Camera-type eye (tissue), 1 donor: ENCODE data around the gene TCOF1. TPM values are rescaled to one million over a fixed set of nuclear protein-coding genes. Genes with fewer than 3 reads are reported as not detected.

ENCODE experiments used
- total RNA-seq: library from RNA; depleted of rRNA; stranded (reverse); fragments of >200 nt; gene quantifications from one replicate; pipeline ENCODE4 v1.2.3, GENCODE V29; 2014

The TCOF1 gene, protein sequence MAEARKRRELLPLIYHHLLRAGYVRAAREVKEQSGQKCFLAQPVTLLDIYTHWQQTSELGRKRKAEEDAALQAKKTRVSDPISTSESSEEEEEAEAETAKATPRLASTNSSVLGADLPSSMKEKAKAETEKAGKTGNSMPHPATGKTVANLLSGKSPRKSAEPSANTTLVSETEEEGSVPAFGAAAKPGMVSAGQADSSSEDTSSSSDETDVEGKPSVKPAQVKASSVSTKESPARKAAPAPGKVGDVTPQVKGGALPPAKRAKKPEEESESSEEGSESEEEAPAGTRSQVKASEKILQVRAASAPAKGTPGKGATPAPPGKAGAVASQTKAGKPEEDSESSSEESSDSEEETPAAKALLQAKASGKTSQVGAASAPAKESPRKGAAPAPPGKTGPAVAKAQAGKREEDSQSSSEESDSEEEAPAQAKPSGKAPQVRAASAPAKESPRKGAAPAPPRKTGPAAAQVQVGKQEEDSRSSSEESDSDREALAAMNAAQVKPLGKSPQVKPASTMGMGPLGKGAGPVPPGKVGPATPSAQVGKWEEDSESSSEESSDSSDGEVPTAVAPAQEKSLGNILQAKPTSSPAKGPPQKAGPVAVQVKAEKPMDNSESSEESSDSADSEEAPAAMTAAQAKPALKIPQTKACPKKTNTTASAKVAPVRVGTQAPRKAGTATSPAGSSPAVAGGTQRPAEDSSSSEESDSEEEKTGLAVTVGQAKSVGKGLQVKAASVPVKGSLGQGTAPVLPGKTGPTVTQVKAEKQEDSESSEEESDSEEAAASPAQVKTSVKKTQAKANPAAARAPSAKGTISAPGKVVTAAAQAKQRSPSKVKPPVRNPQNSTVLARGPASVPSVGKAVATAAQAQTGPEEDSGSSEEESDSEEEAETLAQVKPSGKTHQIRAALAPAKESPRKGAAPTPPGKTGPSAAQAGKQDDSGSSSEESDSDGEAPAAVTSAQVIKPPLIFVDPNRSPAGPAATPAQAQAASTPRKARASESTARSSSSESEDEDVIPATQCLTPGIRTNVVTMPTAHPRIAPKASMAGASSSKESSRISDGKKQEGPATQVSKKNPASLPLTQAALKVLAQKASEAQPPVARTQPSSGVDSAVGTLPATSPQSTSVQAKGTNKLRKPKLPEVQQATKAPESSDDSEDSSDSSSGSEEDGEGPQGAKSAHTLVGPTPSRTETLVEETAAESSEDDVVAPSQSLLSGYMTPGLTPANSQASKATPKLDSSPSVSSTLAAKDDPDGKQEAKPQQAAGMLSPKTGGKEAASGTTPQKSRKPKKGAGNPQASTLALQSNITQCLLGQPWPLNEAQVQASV (N-terminal part only)
- 33.4 TPM for total RNA-seq

DNA sequence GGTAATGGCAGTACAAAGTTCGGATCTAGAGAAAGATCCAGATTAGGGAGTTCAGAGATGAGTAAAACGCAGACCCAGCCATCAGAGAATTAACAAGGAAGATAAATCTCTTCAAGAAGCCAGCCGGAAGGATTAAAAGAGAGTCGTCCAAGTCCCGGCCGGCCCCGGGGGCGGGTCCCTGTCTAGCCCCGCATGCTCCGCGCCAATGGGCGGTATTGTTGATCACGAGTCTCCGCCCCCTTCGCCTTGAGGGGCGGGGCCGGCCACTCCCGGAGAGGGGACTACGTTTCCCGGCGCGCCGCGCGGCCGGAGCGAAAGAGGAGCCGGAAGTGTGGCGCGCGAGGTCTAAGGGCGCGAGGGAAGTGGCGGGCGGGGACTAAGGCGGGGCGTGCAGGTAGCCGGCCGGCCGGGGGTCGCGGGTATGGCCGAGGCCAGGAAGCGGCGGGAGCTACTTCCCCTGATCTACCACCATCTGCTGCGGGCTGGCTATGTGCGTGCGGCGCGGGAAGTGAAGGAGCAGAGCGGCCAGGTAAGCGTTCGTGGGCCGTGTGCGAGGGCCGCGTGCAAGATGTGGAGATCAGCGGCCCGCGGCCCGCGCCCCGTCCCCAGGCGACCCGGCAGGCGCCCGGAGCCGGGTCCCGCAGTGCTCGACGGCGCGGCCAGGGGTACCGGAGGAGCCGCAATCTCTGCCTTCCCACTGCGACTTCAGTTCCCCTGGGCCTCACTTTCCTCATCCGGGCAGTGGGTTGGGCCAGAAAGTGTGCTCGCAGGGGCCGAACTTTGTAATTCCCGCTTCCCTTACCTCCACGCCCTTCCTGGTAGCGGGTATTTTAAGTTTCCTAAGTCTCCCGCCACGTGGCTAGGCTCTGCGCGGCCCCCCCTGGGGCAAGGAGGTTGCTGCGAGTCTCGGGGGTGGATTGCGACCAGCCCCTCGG is at the start of gene TCOF1:
Gene TCOF1, plus strand, starts transcription at position 372 of the 935 bp plus-strand sequence. Its CDS starts 50 bp downstream, at position 422.

DNA sequence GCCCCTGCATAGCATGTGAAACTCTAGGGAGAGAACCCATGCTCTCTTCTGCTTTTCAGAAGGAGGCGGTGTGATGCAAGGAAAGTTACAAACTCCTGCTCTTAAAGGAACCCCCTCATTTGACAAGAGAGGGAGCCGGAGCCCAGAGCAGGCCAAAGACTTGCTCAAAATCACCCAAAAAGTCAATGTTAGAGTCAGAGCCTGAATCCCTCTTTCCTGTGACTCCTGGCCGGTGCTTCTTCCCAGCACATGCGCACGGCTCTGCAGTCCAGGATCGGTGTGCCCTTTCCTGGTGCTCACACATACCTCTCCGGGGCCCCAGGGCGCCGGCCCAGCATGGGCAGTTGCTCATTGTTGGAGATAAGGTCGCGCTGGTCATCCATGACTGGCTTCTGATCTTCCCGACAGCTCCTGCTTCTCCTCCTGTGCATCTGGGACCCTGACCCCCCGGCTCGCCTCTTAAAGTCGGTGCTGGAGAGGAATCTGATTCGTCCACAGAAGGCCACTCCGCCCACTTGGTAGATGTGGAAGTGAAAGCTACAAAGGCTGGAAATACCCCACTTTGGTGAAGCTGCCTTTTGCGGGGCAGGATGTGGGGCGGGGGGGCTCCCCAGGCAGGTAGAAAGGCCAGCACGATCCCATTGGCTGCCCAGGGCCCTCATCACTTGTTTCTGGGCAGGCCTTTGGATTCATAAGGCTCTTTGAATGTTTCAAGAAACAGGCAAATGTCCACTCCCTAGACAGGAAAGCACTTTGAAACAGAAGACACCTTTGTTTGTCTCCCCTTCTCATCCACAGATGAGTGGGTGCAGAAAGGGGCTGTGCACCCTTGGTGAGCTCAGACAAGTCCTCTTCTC is 55.0 kb downstream of the TCOF1 start, which contains the start of gene CD74:
Gene CD74, minus strand, starts transcription at position 592 of the 857 bp plus-strand sequence. Its CDS starts 161 bp downstream, at position 431.

Other genes starting within 250 kb of the TCOF1 start
- 181 TPM for gene PDGFRB, start 201.9 kb upstream of the TCOF1 start, total RNA-seq
- gene CDX1, start 190.9 kb upstream of the TCOF1 start, total RNA-seq: not detected
- gene SLC6A7, start 167.6 kb upstream of the TCOF1 start, total RNA-seq: 0.11 TPM
- gene CAMK2A, start 67.9 kb upstream of the TCOF1 start, total RNA-seq: 3.8 TPM
- 23.5 TPM for gene ARSI, start 54.8 kb upstream of the TCOF1 start, total RNA-seq
- 69.4 TPM for gene CD74, start 55.2 kb downstream of the TCOF1 start, total RNA-seq
- gene RPS14, start 92.0 kb downstream of the TCOF1 start, total RNA-seq: 1,590 TPM
- 100 TPM for gene NDST1, start 150.4 kb downstream of the TCOF1 start, total RNA-seq